ENCODE measurements around the gene EFCAB3.
"Not testable (repeated sequence)": the region's sequence is repeated elsewhere in the genome, so short reads cannot be mapped to it uniquely, and the experiment has no call there.

Gene EFCAB3

GRCh38 chr17:62465271-62465670 lies 84.9 kb downstream of the EFCAB3 start:
- not testable (repeated sequence) for DNase-seq (ENCODE audit: low spot score)

All from HuH-7 (cell line).